Measurements from ENCODE around the gene GPC2. TPM values are rescaled to one million over a fixed set of nuclear protein-coding genes. Genes with fewer than 3 reads are reported as not detected.

The GPC2 gene
- total and polyA plus RNA-seq, 4 donors = 6.1 to 53.6 (median 28.7) TPM

DNA sequence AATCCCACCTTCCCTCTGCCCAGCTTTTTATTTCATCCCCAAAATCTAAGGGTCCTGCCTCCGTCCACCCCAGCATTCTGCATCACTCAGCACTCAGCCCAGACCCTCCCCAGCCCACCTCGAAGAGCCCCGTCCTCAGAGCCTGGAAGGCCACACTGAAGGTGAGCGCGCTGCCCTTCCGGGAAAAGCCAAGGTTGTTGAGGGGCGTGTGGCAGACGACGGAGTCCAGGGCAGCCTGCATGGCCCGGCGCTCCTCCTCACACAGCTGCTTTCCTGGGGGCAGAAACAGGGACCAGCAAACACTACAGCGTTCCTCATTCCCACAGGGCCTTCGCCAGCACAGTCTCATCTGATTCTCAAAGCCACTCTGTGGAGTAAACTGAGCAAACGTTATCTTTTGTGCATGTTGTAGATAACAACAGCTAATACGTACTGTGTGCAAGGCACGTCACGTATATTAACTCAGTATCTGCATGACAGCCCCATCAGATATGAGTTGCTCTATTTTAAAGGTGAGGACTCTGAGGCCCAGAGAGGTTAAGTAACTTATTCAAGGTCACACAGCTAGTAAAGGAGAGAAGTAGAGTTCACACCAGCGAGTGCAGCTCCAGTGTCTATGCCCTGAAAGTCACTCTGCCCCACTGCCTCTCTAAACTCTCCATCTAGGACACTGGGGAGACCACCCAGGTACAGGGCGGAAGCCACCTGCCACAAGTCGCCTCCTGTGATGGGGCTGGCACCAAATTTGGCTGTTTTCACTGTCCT, 21.4 kb downstream of the GPC2 start:
- DNase-seq (ENCODE audit: low read depth in 4 of 6, low spot score in 6 of 6) = no peak
- Histone ChIP-seq H3K9me3 (ENCODE audit: control insufficient read depth, insufficient read depth, low read length) (no peaks in the 10 kb centered on the region), H3K4me3 (ENCODE audit: low read depth, low read length) (no peak overlapping the region), H3K4me1 (ENCODE audit: control insufficient read depth, insufficient read depth, low read length) (peaks cover 26% of the 10 kb centered on the region), H3K36me3 (ENCODE audit: control insufficient read depth, insufficient read depth, low read length) (peaks cover 49% of the 10 kb centered on the region), H3K27me3 (ENCODE audit: control insufficient read depth, insufficient read depth, low read length) (no peaks in the 10 kb centered on the region), H3K27ac (ENCODE audit: low read depth, low read length) (no peak overlapping the region)
- 92% methylated on average over 17 of the region's 20 CpGs for WGBS (ENCODE audit: insufficient coverage)

DNA sequence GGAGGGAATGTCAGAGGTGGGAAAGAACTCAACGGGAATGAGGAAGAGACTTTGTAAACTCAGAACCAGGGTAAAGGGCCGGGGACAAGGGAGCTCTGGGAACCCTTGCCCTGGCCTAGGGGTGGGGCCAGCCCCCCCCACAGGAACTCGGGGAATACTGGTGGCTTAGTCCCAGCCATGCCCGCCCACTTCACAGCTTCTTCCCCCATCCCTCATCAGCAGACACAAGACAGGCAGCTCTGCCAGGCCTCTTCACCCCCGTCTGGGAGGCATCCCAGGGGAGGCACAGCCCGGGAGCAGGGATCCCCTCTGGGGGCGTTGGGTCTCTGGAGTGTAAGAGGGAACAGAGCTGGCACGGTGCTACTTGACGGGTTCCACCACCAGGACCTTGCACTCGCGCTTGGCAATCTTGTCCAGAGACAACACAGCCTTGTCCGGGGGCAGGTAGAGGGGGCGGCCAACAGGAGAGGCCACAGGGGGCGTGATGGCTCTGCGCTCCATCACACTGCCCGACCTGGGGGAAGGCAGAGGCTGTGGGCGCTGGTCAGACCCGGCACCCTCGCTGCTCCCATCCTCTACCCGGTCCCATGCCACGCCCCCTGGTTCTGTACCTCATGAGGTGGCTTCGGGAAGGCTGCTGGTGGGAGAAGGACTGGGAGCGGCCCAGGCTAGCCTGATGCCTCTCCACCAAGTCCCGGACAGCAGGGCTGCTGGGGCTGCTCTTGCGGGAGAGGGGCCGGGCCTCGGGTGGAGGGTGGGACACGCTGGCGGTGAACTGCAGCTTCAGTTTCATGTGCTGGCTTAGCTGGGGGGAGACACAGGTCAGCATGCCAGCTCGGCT, 22.3 kb downstream of the GPC2 start:
- Histone ChIP-seq H3K36me3 (ENCODE audit: control insufficient read depth, insufficient read depth, low read length) (peaks cover 47% of the 10 kb centered on the region), H3K9me3 (ENCODE audit: control insufficient read depth, insufficient read depth, low read length) (no peaks in the 10 kb centered on the region), H3K27me3 (ENCODE audit: control insufficient read depth, insufficient read depth, low read length) (no peaks in the 10 kb centered on the region), H3K27ac (ENCODE audit: low read depth, low read length) (no peak overlapping the region), H3K4me1 (ENCODE audit: control insufficient read depth, insufficient read depth, low read length) (peaks cover 28% of the 10 kb centered on the region), H3K4me3 (ENCODE audit: low read depth, low read length) (no peak overlapping the region)
- 84% methylated on average over 26 of the region's 30 CpGs for WGBS (ENCODE audit: insufficient coverage)
- DNase-seq (ENCODE audit: low read depth in 4 of 6, low spot score in 6 of 6) = no peak

DNA sequence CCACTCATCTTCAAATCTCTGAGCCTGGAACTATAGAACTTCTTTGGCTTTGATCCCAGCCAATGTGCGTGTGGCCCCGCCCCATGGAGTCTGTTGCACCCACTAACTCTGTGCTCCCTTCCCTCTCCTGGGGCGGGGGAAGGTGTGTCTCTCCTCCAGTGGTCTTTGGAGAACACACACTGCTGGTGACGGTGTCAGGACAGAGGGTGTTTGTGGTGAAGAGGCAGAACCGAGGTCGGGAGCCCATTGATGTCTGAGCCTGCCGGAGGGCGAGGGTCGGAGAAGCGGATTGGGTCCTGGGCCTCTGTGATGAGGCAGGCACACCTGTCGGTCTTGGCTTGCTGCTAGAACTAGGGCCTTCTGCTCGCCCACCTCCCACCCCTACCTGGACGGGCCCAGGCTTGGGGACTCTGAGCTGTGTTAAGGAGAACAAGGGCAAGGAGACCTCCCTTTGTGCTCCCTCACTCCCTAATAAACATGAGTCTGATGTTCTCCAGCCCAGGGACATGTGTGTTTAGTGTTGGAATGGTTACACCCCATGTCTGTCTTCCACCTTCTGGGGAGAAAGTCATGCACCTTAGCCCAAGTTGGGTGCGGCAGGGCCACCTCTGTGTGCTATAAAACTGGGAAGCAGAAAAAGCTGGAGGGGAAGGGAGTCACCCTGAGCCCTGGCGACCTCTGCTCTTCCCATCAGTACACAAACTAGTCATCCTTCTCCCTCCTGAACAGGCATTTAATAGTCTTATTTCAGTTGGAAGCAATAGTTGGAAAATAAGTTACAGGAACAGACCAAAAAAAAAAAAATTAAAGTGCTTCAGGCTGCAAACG, 23.3 kb downstream of the GPC2 start:
- no peak overlapping the region for H3K27ac ChIP-seq (ENCODE audit: low read depth, low read length)
- no peak for DNase-seq (ENCODE audit: low read depth in 4 of 6, low spot score in 6 of 6)
- no peaks in the 10 kb centered on the region for H3K27me3 ChIP-seq (ENCODE audit: control insufficient read depth, insufficient read depth, low read length)
- WGBS (ENCODE audit: insufficient coverage) = 75% methylated on average over 2 of the region's 16 CpGs
- peaks cover 47% of the 10 kb centered on the region for H3K36me3 ChIP-seq (ENCODE audit: control insufficient read depth, insufficient read depth, low read length)
- no peaks in the 10 kb centered on the region for H3K9me3 ChIP-seq (ENCODE audit: control insufficient read depth, insufficient read depth, low read length)
- peaks cover 33% of the 10 kb centered on the region for H3K4me1 ChIP-seq (ENCODE audit: control insufficient read depth, insufficient read depth, low read length)
- H3K4me3 ChIP-seq (ENCODE audit: low read depth, low read length) = no peak overlapping the region

DNA sequence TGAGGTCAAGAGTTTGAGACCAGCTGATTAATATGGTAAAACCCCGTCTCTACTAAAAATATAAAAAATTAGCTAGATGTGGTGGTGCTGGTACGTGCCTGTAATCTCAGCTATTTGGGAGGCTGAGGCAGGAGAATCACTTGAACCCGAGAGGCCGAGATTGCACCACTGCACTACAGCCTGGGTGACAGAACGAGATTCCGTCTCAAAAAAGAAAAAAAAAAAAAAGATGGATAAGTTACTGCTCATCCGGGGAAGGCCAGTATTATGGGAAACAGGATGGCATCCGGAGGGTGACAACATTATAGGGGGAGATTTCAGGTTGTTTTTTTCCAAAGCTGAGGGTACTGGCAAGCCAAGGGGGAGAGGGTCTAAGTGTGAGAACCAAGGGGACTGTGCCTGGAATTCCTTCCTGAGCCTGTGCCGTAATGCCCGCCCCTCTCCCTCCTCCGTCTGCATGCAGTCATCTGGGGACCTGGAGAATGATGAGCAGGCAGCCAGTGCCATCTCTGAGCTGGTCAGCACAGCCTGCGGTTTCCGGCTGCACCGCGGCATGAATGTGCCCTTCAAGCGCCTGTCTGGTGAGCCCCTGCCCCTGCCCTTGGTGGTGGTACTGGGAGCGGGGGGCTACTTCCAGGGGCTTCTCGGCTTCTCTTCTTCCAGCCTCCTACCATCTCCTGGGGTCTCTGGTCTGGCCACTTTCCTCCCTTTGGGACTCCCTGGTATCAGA, 24.1 kb downstream of the GPC2 start:
- Histone ChIP-seq H3K4me1 (ENCODE audit: control insufficient read depth, insufficient read depth, low read length) (peaks cover 35% of the 10 kb centered on the region), H3K36me3 (ENCODE audit: control insufficient read depth, insufficient read depth, low read length) (peaks cover 47% of the 10 kb centered on the region), H3K27me3 (ENCODE audit: control insufficient read depth, insufficient read depth, low read length) (no peaks in the 10 kb centered on the region), H3K27ac (ENCODE audit: low read depth, low read length) (no peak overlapping the region), H3K9me3 (ENCODE audit: control insufficient read depth, insufficient read depth, low read length) (no peaks in the 10 kb centered on the region), H3K4me3 (ENCODE audit: low read depth, low read length) (no peak overlapping the region)
- DNase-seq (ENCODE audit: low read depth in 4 of 6, low spot score in 6 of 6) = no peak
- 85% methylated on average over 15 of the region's 18 CpGs for WGBS (ENCODE audit: insufficient coverage)

DNA sequence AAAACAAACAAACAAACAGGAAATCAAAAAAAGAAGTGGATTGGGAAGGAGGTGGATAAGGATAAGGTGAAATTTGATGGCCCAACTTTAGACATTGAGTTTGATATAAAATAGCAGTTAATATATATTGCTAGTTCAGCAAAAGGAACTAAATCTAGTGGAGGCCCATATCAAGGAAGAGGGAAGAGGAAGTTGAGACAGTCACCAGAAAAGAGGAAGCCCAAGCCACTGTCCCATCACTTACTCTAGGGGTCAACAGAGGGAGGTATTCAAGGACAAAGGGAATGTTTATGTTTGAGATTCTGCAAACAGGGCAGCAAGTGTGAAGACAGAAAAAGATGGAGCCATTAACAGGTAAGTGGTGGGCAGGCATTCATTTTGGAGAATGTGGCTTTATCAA, 24.8 kb downstream of the GPC2 start:
- Histone ChIP-seq H3K27ac (ENCODE audit: low read depth, low read length) (no peak overlapping the region), H3K4me3 (ENCODE audit: low read depth, low read length) (no peak overlapping the region), H3K27me3 (ENCODE audit: control insufficient read depth, insufficient read depth, low read length) (no peaks in the 10 kb centered on the region), H3K9me3 (ENCODE audit: control insufficient read depth, insufficient read depth, low read length) (no peaks in the 10 kb centered on the region), H3K4me1 (ENCODE audit: control insufficient read depth, insufficient read depth, low read length) (peaks cover 33% of the 10 kb centered on the region), H3K36me3 (ENCODE audit: control insufficient read depth, insufficient read depth, low read length) (peaks cover 46% of the 10 kb centered on the region)
- DNase-seq (ENCODE audit: low read depth in 4 of 6, low spot score in 6 of 6) = no peak

DNA sequence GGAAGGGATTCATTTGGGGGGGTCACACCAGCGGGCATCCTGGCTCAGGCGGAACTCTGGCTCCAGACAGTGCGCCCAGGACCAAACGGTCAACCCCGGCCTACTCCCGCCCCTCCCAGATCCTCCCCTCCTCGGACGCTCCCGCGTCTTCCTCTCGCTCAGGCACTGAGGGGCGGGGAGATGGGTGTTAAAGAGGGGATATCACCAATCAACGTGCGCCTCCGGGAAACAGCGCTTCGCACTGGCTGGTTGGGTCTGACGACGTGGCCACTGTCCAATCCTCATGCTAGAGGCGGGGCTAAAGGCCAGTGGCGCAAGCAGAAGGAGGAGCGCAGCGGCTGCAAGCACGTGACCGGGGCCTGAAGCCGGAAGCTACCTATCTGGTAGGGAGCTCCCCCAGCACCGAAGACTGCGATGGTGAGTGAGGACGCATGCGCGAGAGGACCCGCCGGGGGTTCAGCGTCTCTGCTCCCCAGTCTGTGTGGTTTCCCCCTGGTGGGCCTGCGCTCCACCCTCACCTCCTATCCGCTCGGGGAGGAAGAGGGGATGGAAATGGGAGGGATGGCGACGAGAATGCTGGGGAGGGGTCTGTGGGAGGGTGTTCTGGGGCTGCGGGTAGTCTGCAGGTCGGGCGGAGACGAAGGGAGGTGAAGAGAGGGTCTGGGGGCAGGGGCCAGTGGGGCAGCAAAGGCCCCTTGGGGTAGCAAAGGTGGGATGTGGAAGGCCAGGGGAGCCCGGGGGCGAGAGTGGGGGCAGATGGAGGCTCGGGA, 28.4 kb downstream of the GPC2 start, which contains the start of gene LAMTOR4:
TSS of gene LAMTOR4 (plus strand) at position 360 of the 770 bp plus-strand sequence. CDS start at position 415, 55 bp downstream.
- Histone ChIP-seq H3K9me3 (ENCODE audit: control insufficient read depth, insufficient read depth, low read length) (no peaks in the 10 kb centered on the region), H3K36me3 (ENCODE audit: control insufficient read depth, insufficient read depth, low read length) (peaks cover 13% of the 10 kb centered on the region), H3K4me1 (ENCODE audit: control insufficient read depth, insufficient read depth, low read length) (peaks cover 20% of the 10 kb centered on the region), H3K4me3 (ENCODE audit: low read depth, low read length) (peak within 1 kb of the TSS; percentile 97), H3K27me3 (ENCODE audit: control insufficient read depth, insufficient read depth, low read length) (no peaks in the 10 kb centered on the region), H3K27ac (ENCODE audit: low read depth, low read length) (peak within 1 kb of the TSS; percentile 80)
- WGBS (ENCODE audit: insufficient coverage) = 0% methylated on average over 40 of the region's 46 CpGs
- DNase-seq (ENCODE audit: low read depth in 4 of 6, low spot score in 6 of 6) = peak; percentile 92 to 100 (median 98)

DNA sequence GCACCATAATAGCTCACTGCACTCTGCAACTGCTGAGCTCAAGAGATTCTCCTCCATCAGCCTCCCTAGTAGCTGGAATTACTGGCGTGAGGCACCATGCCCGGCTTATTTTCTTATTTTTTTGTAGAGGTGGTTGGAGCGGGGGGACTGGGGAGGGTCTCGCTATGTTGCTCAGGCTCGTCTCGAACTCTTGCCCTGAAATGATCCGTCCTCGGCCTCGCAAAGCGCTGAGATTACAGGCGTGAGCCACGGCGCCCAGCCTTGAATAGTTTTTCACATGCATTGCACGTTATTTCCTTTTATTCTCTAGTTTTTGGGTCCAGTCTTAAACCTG, 29.0 kb downstream of the GPC2 start:
- Histone ChIP-seq H3K36me3 (ENCODE audit: control insufficient read depth, insufficient read depth, low read length) (peaks cover 8% of the 10 kb centered on the region), H3K27me3 (ENCODE audit: control insufficient read depth, insufficient read depth, low read length) (no peaks in the 10 kb centered on the region), H3K27ac (ENCODE audit: low read depth, low read length) (peak overlapping the region; percentile 80), H3K9me3 (ENCODE audit: control insufficient read depth, insufficient read depth, low read length) (no peaks in the 10 kb centered on the region), H3K4me3 (ENCODE audit: low read depth, low read length) (peak overlapping the region; percentile 97), H3K4me1 (ENCODE audit: control insufficient read depth, insufficient read depth, low read length) (peaks cover 20% of the 10 kb centered on the region)
- WGBS (ENCODE audit: insufficient coverage) = 18% methylated on average over 10 of the region's 14 CpGs
- no peak for DNase-seq (ENCODE audit: low read depth in 4 of 6, low spot score in 6 of 6)

DNA sequence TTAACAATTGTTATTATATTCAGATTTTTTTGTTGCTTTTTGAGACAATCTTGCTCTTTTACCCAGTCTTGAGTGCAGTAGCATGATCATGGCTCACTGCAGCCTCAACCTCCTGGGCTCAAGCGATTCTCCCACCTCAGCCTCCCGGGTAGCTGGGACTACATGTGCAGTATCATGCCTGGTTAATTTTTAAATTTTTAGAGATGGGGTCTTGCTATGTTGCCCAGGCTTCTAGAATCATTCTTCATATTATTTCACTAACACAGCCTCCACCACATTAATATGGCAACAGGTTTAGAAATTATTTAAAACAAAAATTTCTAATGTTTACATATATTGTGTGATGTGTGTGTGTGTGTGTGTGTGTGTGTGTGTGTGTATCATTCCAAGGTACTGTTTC, 29.9 kb downstream of the GPC2 start:
- no peak for DNase-seq (ENCODE audit: low read depth in 4 of 6, low spot score in 6 of 6)
- Histone ChIP-seq H3K9me3 (ENCODE audit: control insufficient read depth, insufficient read depth, low read length) (no peaks in the 10 kb centered on the region), H3K4me1 (ENCODE audit: control insufficient read depth, insufficient read depth, low read length) (peaks cover 20% of the 10 kb centered on the region), H3K27me3 (ENCODE audit: control insufficient read depth, insufficient read depth, low read length) (no peaks in the 10 kb centered on the region), H3K36me3 (ENCODE audit: control insufficient read depth, insufficient read depth, low read length) (peaks cover 5% of the 10 kb centered on the region), H3K27ac (ENCODE audit: low read depth, low read length) (no peak overlapping the region), H3K4me3 (ENCODE audit: low read depth, low read length) (no peak overlapping the region)
- no CpG with 5 or more reads among the region's 2 CpGs for WGBS (ENCODE audit: insufficient coverage)
